Upper lobe of left lung (tissue), 6 donors: ENCODE results near the gene MISP3. TPM values are rescaled to one million over a fixed set of nuclear protein-coding genes. Genes with fewer than 3 reads are reported as not detected.
"Not testable (repeated sequence)": the region's sequence is repeated elsewhere in the genome, so short reads cannot be mapped to it uniquely, and the experiment has no call there.

Experiments
- ATAC-seq, 2 donors: fragments of 200-7000 bp; cut with Tn5 transposase; one replicate each; pipeline ENCODE4 v1.9.1; 2022; ENCODE audit warnings: mild to moderate bottlenecking in 2 of 2, moderate library complexity in 2 of 2; ENCODE audit not compliant: low FRiP score in 2 of 2
- DNase-seq, 2 donors: peaks; one replicate each; pipeline ENCODE4 v3.0.0-alpha.2; 2019 to 2020
- H3K27ac ChIP-seq, 4 donors: fragments of 200-600 bp; sonication (generic); one replicate each; pipeline ENCODE4 v1.5.1; 2016 to 2019
- H3K27me3 ChIP-seq, 4 donors: fragments of 200-600 bp; sonication (generic); one replicate each; pipeline ENCODE4 v1.5.1; 2017 to 2019
- H3K36me3 ChIP-seq, 4 donors: fragments of 200-600 bp; sonication (generic); one replicate each; pipeline ENCODE4 v1.5.1; 2016 to 2019
- H3K4me1 ChIP-seq, 4 donors: fragments of 200-600 bp; sonication (generic); one replicate each; pipeline ENCODE4 v1.5.1; 2018 to 2019
- H3K4me3 ChIP-seq, 4 donors: fragments of 200-600 bp; sonication (generic); one replicate each; pipeline ENCODE4 v1.5.1; 2017 to 2019; ENCODE audit warnings: mild to moderate bottlenecking in 2 of 4, moderate library complexity in 1 of 4
- H3K9me3 ChIP-seq, 4 donors: fragments of 200-600 bp; sonication (generic); one replicate each; pipeline ENCODE4 v1.5.1; 2018 to 2019
- CTCF ChIP-seq, 6 experiments: fragments of 450-650 bp in 4 of 6; fragments of 200-600 bp in 2 of 6; sonication (generic) in 2 of 6; IDR thresholded peaks; one replicate each; pipeline ENCODE4 v1.5.1; 2016 to 2019; ENCODE audit warnings: antibody characterized with exemption in 6 of 6
- EP300 ChIP-seq, 4 donors: sonication (generic); formaldehyde crosslinking; IDR thresholded peaks; one replicate each; pipeline ENCODE4 v1.5.1; 2017; ENCODE audit warnings: antibody characterized with exemption in 4 of 4, control low read depth in 2 of 4
- POLR2A ChIP-seq, 4 donors: fragments of 450-650 bp; IDR thresholded peaks; one replicate each; pipeline ENCODE4 v1.5.1; 2016 to 2017; ENCODE audit warnings: antibody characterized with exemption in 4 of 4, mild to moderate bottlenecking in 2 of 4
- POLR2AphosphoS5 ChIP-seq, 2 donors: sonication (generic); formaldehyde crosslinking; IDR thresholded peaks; one replicate each; pipeline ENCODE4 v1.5.1; 2017; ENCODE audit warnings: antibody characterized with exemption in 2 of 2
- WGBS, 2 donors: methylation state at CpG; one replicate each; pipeline ENCODE4 v1.1.5; 2017 to 2018; 5-methylcytosine and 5-hydroxymethylcytosine counted together
- total RNA-seq, 6 donors: library from RNA; depleted of rRNA in 4 of 6; stranded (reverse); fragments of >200 nt in 4 of 6; gene quantifications; one replicate each; pipeline versions ENCODE4 v1.1.0 to v1.2.1, GENCODE V29; 2016 to 2021
- donor health status: DM: no; HTN: no; CAD: no; lungs with moderate emphysema.
- donor health status: DM: no; HTN: yes; CAD: no; lungs with severe emphysema.

The MISP3 gene
- total RNA-seq, 6 donors from 2014 or later = 7.9 to 31.2 (median 12.3) TPM

- 92 to 99% methylated on average over 4 of the region's 4 CpGs for WGBS, 2 donors
- ATAC-seq (no peak), DNase-seq (no peak)
- peaks cover 0 to 29% (median 14%) of the 10 kb centered on the region in 4 donors for H3K36me3 ChIP-seq
- no peak for TF ChIP-seq POLR2A (IDR thresholded peaks at IDR 0.05)
- TF ChIP-seq EP300 (IDR thresholded peaks at IDR 0.05) = no peak
- TF ChIP-seq CTCF (IDR thresholded peaks at IDR 0.05) = no peak
- no peak for TF ChIP-seq POLR2AphosphoS5 (IDR thresholded peaks at IDR 0.05)
- no peaks in the 10 kb centered on the region for H3K4me1 ChIP-seq
- no peaks in the 10 kb centered on the region for H3K9me3 ChIP-seq
- no peak overlapping the region for H3K4me3 ChIP-seq
- no peaks in the 10 kb centered on the region for H3K27me3 ChIP-seq
- no peak overlapping the region for H3K27ac ChIP-seq
These were observed 22.1 kb upstream of the MISP3 start for GRCh38 chr19:14050512-14050911.

- 89 to 92% methylated on average over 10 to 11 of the region's 11 CpGs for WGBS, 2 donors
- not testable (repeated sequence) for H3K27me3 ChIP-seq, H3K4me1 ChIP-seq, DNase-seq, H3K9me3 ChIP-seq, H3K27ac ChIP-seq, H3K4me3 ChIP-seq, ATAC-seq
- peaks cover 0 to 29% (median 14%) of the 10 kb centered on the region in 4 donors for H3K36me3 ChIP-seq
These were observed 21.6 kb upstream of the MISP3 start for GRCh38 chr19:14050961-14051360.

GRCh38 chr19:14051980-14052379, 20.6 kb upstream of the MISP3 start:
- H3K4me3 ChIP-seq = no peak overlapping the region
- no peak overlapping the region for H3K27ac ChIP-seq
- peaks cover 0 to 23% (median 12%) of the 10 kb centered on the region in 4 donors for H3K36me3 ChIP-seq
- peaks cover under 1 to 2% (median 1%) of the 10 kb centered on the region in 4 donors for H3K4me1 ChIP-seq
- 95 to 100% methylated on average over 1 to 7 of the region's 9 CpGs for whole genome bisulfite sequencing, 2 donors
- DNase-seq (peak in 1 of 2 donors; percentile 78), ATAC-seq (no peak)
- no peaks in the 10 kb centered on the region for H3K9me3 ChIP-seq
- no peak for TF ChIP-seq EP300 (IDR thresholded peaks at IDR 0.05)
- TF ChIP-seq CTCF (IDR thresholded peaks at IDR 0.05) = no peak
- TF ChIP-seq POLR2A (IDR thresholded peaks at IDR 0.05) = no peak
- no peak for TF ChIP-seq POLR2AphosphoS5 (IDR thresholded peaks at IDR 0.05)
- H3K27me3 ChIP-seq = peaks cover 0 to under 1% (median 0%) of the 10 kb centered on the region in 4 donors

- peaks cover 0 to 23% (median 12%) of the 10 kb centered on the region in 4 donors for H3K36me3 ChIP-seq
- 92 to 95% methylated on average over 6 of the region's 6 CpGs for WGBS, 2 donors
- TF ChIP-seq CTCF (IDR thresholded peaks at IDR 0.05) (no peak), EP300 (IDR thresholded peaks at IDR 0.05) (no peak), POLR2AphosphoS5 (IDR thresholded peaks at IDR 0.05) (no peak), POLR2A (IDR thresholded peaks at IDR 0.05) (no peak)
- H3K27ac ChIP-seq = no peak overlapping the region
- H3K27me3 ChIP-seq = peaks cover 0 to 5% (median 0%) of the 10 kb centered on the region in 4 donors
- no peak overlapping the region for H3K4me3 ChIP-seq
- ATAC-seq = no peak
- no peaks in the 10 kb centered on the region for H3K9me3 ChIP-seq
- DNase-seq = no peak
- H3K4me1 ChIP-seq = peaks cover 6 to 7% (median 6%) of the 10 kb centered on the region in 4 donors
These were observed 20.1 kb upstream of the MISP3 start for GRCh38 chr19:14052470-14052869.

GRCh38 chr19:14053032-14053431, 19.6 kb upstream of the MISP3 start:
- ATAC-seq = no peak
- H3K27me3 ChIP-seq = peaks cover 0 to 10% (median 2%) of the 10 kb centered on the region in 4 donors
- peaks cover 0 to 23% (median 12%) of the 10 kb centered on the region in 4 donors for H3K36me3 ChIP-seq
- H3K4me1 ChIP-seq = peaks cover 10 to 13% (median 11%) of the 10 kb centered on the region in 4 donors
- no peak for DNase-seq
- H3K9me3 ChIP-seq = no peaks in the 10 kb centered on the region
- no peak overlapping the region for H3K27ac ChIP-seq
- WGBS, 2 donors = 87 to 93% methylated on average over 3 of the region's 3 CpGs
- H3K4me3 ChIP-seq = no peak overlapping the region
- TF ChIP-seq POLR2AphosphoS5 (IDR thresholded peaks at IDR 0.05) (no peak), CTCF (IDR thresholded peaks at IDR 0.05) (no peak), POLR2A (IDR thresholded peaks at IDR 0.05) (no peak), EP300 (IDR thresholded peaks at IDR 0.05) (no peak)
